Measurements from ENCODE around the gene HBEGF.

- TF ChIP-seq POLR2A (IDR thresholded peaks at IDR 0.05), result no peak
- TF ChIP-seq CTCF (IDR thresholded peaks at IDR 0.05), result no peak
Measured at GRCh38 chr5:140381351-140381750, 34.9 kb upstream of the HBEGF start.
